ENCODE data around the gene ZNF710.

DNA sequence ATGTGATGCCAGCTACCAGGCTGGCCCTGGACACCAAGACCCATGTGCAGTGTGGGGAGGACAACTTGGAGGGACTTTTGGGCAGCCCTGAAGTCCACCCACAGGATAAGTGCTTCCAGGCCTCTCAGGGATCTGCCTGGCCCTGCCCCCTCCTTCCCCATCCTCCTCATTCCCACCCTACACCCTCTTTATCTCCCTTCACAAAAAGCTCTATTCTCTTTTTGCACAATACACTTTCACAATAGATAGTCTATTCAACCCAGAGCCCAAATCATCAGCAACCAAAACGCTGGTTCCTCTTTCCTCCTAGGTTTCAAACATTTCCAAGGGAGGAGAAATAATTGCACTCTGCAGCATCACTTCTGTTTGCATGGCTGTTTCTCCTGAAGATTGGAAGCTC is 7.8 kb upstream of the ZNF710 start:
- TF ChIP-seq, protein P1, sequence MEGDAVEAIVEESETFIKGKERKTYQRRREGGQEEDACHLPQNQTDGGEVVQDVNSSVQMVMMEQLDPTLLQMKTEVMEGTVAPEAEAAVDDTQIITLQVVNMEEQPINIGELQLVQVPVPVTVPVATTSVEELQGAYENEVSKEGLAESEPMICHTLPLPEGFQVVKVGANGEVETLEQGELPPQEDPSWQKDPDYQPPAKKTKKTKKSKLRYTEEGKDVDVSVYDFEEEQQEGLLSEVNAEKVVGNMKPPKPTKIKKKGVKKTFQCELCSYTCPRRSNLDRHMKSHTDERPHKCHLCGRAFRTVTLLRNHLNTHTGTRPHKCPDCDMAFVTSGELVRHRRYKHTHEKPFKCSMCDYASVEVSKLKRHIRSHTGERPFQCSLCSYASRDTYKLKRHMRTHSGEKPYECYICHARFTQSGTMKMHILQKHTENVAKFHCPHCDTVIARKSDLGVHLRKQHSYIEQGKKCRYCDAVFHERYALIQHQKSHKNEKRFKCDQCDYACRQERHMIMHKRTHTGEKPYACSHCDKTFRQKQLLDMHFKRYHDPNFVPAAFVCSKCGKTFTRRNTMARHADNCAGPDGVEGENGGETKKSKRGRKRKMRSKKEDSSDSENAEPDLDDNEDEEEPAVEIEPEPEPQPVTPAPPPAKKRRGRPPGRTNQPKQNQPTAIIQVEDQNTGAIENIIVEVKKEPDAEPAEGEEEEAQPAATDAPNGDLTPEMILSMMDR (conservative IDR thresholded peaks at IDR 0.05; ENCODE audit: low read depth, low read length) = no peak
- TF ChIP-seq CHD1 (IDR thresholded peaks at IDR 0.05; ENCODE audit: low read depth, low read length) (no peak), RAD21 (IDR thresholded peaks at IDR 0.05; ENCODE audit: low read length) (no peak), POLR2A (IDR thresholded peaks at IDR 0.05; ENCODE audit: low read depth, low read length) (no peak), RFX5 (IDR thresholded peaks at IDR 0.05; ENCODE audit: low read depth, low read length) (no peak), SMC3 (IDR thresholded peaks at IDR 0.05; ENCODE audit: low read depth, low read length) (no peak), MXI1 (IDR thresholded peaks at IDR 0.05; ENCODE audit: borderline replicate concordance, low read depth, low read length) (no peak), MAZ (IDR thresholded peaks at IDR 0.05; ENCODE audit: borderline replicate concordance, low read depth, low read length) (no peak), NFE2L2 (IDR thresholded peaks at IDR 0.05; ENCODE audit: low read depth, low read length) (no peak), CEBPB (IDR thresholded peaks at IDR 0.05; ENCODE audit: low read depth, low read length) (no peak), FOS (IDR thresholded peaks at IDR 0.05; ENCODE audit: low read depth, low read length) (no peak)
- TF ChIP-seq, protein P2, sequence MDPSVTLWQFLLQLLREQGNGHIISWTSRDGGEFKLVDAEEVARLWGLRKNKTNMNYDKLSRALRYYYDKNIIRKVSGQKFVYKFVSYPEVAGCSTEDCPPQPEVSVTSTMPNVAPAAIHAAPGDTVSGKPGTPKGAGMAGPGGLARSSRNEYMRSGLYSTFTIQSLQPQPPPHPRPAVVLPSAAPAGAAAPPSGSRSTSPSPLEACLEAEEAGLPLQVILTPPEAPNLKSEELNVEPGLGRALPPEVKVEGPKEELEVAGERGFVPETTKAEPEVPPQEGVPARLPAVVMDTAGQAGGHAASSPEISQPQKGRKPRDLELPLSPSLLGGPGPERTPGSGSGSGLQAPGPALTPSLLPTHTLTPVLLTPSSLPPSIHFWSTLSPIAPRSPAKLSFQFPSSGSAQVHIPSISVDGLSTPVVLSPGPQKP (IDR thresholded peaks at IDR 0.05; ENCODE audit: borderline replicate concordance, low read depth, low read length) = no peak
- TF ChIP-seq, protein P3, sequence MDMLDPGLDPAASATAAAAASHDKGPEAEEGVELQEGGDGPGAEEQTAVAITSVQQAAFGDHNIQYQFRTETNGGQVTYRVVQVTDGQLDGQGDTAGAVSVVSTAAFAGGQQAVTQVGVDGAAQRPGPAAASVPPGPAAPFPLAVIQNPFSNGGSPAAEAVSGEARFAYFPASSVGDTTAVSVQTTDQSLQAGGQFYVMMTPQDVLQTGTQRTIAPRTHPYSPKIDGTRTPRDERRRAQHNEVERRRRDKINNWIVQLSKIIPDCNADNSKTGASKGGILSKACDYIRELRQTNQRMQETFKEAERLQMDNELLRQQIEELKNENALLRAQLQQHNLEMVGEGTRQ (IDR thresholded peaks at IDR 0.05; ENCODE audit: low read depth, low read length) = no peak
